GM19395 (cell line): ENCODE measurements around the gene SVOPL.
"Not testable (repeated sequence)": the region's sequence is repeated elsewhere in the genome, so short reads cannot be mapped to it uniquely, and the experiment has no call there.

ENCODE experiments used
- ATAC-seq: cut with Tn5 transposase; IDR thresholded peaks from one replicate; pipeline ENCODE4 v1.9.1; 2021; ENCODE audit warnings: mild to moderate bottlenecking, moderate library complexity; ENCODE audit not compliant: unreplicated experiment

Gene SVOPL, protein sequence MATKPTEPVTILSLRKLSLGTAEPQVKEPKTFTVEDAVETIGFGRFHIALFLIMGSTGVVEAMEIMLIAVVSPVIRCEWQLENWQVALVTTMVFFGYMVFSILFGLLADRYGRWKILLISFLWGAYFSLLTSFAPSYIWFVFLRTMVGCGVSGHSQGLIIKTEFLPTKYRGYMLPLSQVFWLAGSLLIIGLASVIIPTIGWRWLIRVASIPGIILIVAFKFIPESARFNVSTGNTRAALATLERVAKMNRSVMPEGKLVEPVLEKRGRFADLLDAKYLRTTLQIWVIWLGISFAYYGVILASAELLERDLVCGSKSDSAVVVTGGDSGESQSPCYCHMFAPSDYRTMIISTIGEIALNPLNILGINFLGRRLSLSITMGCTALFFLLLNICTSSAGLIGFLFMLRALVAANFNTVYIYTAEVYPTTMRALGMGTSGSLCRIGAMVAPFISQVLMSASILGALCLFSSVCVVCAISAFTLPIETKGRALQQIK

DNA sequence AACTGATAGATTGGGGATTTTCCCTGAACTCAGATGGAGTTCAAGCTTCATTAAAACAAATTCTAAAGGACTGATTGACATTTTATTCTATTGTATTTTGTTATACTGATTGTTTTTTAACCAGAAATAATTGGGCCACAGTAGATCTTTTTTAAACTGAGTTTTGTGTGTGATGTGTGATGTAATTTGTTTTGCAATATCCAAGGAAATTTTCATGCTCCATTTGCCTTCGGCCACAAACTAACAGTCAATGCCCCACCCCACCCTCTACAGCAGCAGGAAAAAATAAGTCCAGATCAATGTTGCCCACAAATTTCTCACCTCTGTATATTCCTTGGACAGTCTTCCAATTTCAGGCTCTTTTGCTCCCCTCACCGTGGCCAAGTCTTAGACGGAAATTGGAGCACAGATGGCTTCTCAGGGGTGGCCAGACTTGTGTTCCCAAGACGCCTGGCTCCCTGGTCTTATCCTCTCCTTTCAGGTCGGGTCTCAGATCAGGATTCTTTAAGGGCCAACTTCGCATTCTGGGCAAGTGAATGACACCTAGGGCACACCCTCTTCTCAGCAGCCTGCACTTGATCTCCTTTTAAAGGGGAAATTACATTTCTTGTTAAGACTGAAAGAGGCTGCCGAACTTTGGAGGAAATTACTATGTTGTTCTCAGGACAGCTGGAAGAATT, at the start of gene SVOPL:
TSS of gene SVOPL (minus strand) at position 506 of the 680 bp plus-strand sequence. CDS start 22,317 bp downstream, outside the sequence.
- ATAC-seq = no peak

DNA sequence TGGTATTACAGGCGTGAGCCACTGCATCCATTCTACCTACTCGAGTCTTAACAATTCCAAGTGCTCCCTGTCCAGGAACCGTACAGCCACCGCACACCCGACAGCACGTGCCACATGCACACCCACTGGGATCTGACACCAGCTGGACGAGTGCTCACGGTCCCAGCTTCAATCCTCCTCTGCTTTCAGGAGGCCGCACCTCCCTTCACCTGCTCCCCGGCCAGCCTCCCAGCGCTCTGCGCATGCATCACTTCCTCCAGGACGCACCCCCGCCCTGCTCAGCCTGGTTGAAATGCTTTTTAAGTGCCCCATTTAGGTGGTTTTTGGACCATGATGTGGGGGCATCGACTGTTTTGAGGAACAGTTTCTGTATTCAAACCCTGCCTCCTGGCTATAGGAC, 49.3 kb upstream of the SVOPL start:
- no peak for ATAC-seq

DNA sequence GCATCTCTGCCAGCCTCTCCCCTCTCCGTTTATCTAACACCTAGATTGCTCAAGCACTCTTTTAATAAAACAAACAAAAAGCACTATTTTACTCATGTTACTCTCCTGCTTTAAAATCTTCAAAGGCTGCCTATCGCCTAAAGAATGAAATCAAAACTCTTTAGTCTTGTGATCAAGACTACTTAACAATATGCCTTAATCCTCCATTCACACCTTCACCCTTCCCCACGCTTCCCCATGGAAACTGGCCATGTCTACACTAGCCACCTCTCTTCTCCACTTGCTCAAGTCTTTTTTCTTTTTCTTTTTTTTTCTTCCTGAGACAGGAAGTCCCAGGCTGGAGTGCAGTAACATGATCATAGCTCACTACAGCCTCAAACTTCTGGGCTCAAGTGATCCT, 48.8 kb upstream of the SVOPL start:
- ATAC-seq = no peak

DNA sequence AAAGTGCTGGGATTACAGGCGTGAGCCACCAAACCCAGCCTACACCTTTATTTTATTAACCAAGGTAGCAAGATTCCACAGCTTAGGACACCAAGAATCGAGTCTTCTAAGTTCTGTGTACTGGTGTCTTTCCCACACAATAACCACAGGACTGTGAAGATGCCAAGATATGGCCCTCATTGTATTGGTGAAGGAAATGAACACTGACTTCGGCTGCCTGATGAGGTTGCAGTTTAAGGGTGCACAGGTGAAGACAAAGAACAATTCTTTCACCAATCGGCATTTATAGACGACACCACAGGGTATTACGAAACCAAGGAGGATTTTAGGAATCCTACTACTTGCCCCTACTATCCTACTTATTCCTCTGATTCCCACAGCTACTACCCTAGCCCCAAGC, 47.5 kb upstream of the SVOPL start:
- no peak for ATAC-seq

DNA sequence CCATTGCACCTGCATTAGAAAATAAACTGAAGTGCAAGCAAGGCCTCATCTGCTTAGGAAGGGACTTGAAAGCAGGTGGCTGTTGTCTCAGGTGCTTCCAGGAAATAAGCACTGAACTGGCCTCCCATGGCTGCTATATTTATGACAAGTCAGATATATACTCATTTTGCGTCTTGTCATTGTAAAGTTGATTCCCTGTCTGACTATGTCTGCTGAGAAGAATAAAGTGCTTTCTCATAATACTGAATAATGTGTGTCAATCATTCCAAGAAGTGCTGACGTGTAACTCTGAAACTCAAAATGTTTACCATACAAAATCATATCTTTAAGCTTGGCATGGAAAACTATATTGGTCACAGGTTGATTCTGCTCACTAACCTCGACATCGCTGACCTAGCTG, 44.9 kb upstream of the SVOPL start:
- no peak for ATAC-seq

DNA sequence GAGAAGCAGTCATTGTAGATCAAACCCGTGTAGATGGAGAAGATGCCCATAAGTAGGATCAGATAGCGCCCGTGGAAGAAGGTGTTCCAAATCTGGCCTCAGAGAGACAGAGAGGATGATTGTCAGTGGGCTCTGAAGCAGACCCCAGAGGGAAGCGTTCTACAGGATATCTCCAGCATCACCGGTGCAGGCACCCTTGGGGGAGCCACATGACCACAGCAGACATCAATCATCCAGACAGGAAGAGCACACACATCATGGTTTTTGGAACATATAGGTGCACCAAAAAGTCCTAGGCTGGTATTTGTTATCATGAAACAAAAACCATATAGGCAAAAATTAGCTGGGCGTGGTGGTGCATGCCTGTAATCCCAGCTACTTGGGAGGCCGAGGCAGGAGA, 44.0 kb upstream of the SVOPL start:
- ATAC-seq = no peak

DNA sequence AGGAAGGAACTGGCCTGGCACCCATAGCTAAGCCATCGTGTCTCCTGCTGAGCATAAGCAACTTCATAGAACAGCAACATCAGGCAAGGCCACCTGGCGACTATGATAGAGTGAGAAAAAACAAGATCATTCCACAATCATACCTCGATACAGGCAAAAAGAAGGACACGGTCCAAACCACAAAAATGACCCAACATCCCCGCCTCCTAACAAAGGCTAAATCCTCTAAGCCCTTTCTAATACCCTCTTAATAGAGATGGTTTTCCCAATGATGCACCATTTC, 40.2 kb upstream of the SVOPL start:
- no peak for ATAC-seq

DNA sequence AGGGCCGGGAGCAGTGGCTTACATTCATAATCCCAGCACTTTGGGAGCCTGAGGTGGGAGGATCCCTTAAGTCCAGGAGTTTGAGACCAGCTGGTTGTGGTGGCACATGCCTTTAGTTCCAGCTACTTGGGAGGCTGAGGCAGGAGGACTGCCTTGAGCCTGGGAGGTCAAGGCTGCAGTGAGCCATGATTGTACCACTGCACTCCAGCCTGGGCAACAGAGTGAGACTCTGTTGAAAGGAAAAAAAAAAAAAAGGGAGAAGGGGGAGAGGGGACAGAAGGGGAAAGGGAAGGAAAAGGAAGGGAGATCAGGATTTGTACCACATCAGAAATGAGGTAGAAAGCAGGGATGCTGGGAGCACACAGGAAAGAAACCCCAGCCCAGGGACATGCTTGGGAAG, 38.7 kb upstream of the SVOPL start:
- ATAC-seq = no peak

DNA sequence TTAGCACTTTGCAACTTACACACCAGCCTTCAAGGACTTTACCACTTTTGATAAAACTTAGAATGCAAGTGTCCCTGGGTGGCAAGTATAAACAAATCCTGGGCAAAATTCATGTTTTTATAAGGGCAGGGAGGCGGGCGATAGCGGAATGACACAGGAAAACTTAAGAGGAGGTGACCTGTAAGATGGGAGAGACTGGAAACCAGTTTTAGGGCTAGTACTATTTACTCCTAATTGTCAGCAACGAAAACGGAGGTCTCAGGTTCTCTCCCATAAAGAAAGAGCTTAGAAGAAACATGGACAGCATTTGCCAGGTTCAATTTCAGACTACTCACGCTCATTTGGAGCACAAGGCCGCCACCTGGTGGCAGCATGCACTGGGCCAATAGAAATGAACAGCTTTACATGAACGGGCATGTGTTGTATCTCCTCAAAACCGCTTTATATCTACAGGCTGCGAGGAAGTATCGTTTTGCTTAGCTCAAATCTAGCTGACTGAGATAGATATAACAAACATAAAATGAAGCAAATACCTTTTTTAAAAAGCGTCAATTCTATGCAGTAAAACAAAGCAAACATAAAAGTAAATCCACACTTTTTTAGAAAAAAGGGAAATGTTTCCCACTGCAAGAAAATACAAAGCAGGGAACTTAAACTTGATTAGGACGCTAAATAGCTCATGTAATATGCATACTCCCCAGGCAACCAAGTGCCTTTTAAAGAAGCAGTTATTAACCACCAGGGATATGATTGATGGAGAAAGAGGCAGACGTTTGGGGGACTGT, 37.6 kb upstream of the SVOPL start:
- peak; percentile 90 for ATAC-seq

DNA sequence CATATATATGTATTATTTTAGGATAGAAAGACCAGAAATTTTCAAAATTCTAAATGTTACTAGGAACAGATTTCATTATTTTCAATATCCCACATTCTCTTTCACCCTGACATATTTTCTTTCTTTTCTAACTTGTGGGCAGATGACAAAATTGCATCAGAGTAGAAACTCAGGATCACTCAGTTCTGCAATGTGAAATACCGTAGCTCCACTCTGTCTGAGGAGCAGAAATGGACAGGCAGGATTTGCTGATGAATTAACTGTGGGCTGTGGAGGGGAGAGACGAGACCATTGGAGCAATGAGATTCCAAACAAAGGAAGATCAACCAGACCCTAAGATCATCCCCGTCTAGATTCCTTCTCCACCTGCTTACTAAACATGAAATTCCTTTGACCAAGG, 37.0 kb upstream of the SVOPL start:
- ATAC-seq = no peak

DNA sequence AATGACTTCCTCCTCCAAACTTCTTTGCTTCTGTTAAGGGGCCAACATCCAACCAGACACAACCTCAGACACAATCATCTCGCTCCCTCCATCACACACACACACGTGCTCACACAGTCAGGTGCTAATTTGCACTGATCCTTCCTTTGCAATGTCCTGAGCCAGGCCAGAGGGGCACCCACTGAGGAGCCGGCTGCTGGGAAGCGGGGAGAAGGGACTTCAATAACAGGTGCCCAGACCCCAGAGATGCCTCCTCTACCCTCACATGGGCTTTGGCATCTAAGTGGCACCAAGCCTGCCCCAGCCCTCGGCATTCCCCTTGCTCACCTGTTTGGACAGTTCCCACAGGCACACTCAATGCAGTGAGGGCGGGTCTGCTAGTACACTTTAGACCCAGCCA, 34.2 kb upstream of the SVOPL start:
- ATAC-seq = no peak

DNA sequence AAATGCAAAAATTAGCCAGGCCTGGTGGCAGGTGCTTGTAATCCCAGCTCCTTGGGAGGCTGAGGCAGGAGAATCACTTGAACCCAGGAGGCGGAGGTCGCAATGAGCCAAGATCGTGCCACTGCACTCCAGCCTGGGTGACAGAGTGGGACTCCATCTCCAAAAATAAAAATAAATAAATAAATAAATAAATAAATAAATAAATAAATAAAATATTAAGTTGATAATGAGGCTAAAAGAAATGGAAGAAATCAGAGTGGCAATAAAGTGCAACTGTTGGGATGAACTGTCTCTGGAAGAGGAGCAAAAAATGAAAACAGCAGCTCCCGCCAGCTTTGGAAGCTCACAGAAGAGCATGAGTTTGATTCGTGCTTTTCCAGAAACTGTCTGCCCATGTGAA, 30.6 kb upstream of the SVOPL start:
- not testable (repeated sequence) for ATAC-seq

DNA sequence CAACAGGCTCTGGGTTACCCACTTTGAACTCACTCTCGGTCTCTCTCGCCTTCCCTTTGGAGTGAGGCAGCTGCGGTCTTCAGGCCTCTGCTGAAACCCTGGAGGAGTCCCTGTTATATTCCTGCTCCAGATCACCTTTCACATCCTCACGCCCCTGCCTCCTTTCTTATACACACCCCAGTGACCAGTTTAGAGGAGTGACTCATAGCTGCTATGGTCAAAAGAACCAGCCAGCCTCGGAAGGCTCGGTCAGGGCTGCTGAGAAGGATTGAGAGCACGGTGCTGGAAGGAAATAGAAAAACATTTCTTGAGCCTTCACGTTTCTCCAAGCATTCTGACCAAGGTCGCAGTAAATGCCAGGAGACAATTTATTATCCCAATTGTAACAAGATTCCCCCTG, 28.3 kb upstream of the SVOPL start:
- ATAC-seq = no peak

DNA sequence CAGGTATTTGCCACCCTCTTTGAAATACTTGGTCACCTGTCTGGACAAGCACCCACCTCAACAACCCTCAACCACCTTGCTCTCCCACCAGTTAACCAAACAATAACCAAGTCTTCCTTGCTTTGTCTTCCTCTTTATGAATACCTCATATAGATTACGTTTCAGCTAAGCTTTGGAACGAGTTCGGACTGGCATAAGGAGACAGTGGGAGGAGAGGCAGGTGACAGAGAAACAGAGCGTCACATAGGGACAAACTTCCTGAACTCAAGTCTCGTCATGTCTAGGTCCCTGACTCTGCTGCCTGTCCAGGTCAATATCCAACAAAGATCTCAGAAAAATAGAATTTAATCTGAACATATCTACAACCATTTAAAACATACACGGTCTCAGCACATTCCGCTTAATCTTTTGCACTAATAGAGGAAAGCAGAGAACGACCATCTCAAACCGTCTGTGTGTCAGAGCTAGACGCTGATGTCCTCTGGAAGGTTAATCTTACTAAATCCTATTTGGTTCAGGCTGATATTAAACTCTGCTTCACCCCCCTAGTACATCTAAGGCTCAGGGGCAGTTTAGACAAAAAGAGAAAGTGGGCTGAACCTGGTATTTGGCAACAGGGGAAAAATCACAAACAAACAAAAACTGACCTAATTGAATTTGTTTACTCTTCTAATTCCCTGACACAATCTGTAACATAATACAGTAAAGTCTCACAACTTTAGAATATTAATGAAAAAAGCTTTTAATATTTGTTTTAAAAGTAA, 26.4 kb upstream of the SVOPL start:
- ATAC-seq = no peak

DNA sequence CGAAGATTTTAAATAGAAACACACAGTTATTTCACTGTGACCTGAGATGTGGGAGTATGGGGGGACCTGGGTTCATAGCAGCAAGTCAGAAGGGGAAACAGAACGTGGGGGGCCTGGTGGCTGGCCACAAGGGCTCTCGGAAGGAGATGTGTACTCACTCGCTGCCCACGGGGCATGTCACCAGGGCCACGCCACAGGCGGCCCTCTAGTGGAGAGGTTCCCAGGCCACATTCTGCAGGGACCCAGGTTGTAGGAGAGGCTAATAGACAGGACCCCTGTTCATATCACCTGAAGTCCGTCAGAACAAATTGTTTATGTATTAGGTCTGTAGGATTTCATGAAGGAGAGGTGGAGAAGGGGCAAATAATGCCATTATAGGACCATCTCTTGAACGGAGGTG, 25.1 kb upstream of the SVOPL start:
- ATAC-seq = no peak

DNA sequence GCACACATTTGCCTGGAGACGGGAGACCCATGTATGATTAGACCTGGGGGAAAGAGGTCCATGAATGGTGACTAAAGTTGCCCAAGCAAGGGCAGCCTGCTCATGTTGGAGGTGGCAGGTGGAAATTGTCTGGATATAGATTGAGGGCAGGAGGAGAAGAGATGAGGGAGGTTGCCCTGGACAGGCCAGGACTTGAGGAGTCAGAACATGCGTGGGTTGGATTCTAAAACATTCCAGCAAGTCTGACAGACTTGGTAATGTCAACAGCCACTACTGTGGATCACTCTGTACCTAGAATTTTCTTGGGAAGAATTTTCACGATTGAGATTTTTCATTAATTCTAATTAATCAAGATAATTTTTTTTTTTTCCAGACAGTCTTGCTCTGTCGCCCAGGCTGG, 19.1 kb upstream of the SVOPL start:
- ATAC-seq = no peak

DNA sequence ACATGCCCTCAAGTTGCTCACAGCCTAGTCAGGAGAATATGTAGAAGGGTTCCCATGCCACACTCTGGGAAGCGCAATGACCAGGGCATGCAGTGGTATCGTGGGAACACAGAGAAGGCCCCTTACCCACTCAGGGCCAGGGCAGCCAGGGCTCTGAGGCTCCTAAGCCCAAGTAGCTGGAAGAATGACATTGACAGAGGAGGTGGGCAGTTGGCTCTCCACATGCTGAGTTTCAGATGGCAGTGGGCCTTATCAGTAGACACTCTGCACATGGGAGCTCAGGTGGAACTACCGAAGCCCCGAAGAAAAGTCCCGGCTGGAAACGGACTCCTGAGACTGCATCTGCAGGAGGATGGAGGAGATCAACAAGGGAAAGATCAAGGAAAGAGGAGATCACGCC, 15.7 kb upstream of the SVOPL start:
- no peak for ATAC-seq

DNA sequence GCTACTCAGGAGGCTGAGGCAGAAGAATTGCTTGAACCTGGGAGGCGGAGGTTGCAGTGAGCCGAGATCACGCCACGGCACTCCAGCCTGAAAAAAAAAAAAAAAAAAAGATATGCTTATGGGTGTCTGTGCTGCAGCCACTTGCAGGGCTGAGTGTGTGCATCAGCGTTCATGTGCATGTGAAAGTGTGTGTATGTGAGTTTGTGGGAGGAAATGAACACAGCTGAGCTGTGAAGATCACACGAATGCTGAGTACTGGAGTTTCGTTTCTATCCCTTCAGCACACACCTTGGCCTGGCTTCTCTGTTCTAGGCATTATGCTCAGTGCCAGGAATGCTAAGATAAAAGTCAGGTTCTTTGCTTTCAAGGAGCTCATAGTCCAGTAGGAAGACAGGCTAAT, 12.0 kb upstream of the SVOPL start:
- ATAC-seq = no peak

DNA sequence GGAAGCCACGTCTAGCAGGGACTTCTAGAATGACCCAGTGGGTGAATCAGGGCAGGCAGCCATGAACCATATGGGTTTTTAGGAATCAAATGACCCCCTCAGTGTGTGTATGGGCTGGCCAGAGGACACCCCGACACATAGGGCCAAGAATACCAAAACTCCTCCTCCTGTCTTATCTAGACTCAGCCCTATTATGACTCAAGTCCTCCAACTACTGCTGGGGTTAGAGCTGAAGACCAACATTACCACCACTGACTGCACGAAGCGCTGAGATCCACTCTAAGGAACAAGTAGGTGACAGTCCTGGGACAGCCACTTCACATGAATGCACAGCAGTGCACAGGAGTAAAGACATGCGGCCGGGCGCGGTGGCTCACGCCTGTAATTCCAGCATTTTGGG, 11.5 kb upstream of the SVOPL start:
- no peak for ATAC-seq

DNA sequence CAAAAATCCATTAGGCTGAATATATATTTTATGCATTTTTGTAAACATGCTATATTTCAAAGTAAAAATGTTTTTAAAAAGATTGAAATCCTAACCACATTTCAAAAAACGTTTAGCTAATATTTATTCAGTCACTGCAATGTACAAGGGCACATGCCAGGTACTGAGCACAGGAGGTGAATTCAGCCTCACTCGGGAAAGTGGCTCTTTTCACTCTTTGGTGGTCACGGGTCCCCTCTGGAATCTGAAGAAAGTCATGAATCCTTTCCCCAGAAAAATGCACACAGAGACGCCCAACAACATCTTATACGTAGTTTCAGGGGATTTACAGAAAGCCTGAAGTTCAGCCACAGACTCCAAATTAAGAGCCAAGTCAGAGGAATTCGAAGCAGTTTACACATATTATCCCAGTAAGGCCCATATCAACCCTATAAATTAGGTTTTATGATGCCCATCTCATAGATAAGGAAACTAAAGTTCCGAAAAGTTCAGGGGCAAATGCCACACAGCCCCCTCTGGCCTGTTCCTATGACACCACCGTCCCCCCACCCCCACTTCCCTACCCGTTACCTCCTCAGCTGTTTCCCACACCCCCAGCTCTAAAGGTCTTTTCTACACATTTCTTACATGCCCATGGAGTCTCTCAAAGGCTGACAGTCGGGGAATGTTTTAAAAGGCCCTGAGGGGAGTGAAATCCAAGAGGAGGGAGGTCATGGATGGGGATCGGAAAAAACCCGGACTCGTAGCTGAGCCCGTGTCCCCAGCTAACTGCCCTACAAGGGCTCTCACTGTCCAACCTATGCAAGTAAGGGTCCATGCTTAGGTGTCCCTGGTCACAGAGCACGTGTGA, 9.6 kb upstream of the SVOPL start:
- ATAC-seq = no peak
